22Rv1 (cell line): ENCODE results near the gene MPRIP.

Experiments
- CTCF ChIP-seq: fragments of 450-650 bp; IDR thresholded peaks from 2 replicates; pipeline ENCODE4 v1.5.1; 2017; ENCODE audit warnings: mild to moderate bottlenecking
- ZFX ChIP-seq: fragments of 450-650 bp; IDR thresholded peaks from 2 replicates; pipeline ENCODE4 v1.6.1; 2017; ENCODE audit warnings: antibody characterized with exemption, borderline replicate concordance

GRCh38 chr17:17044846-17045561, 2.7 kb downstream of the MPRIP start:
- TF ChIP-seq CTCF (no peak), ZFX (no peak)
